Upper lobe of right lung (tissue), 1 donor: ENCODE measurements around the gene SLC35G4. TPM values are rescaled to one million over a fixed set of nuclear protein-coding genes. Genes with fewer than 3 reads are reported as not detected.

ENCODE experiments used
- ATAC-seq: fragments of 200-7000 bp; cut with Tn5 transposase; one replicate; pipeline ENCODE4 v1.9.1; 2020; ENCODE audit warnings: mild to moderate bottlenecking, moderate library complexity
- DNase-seq: peaks from one replicate; pipeline ENCODE4 v3.0.0-alpha.2; 2020
- H3K27ac ChIP-seq: fragments of 200-600 bp; one replicate; pipeline ENCODE4 v1.8.0; 2022
- H3K27me3 ChIP-seq: fragments of 200-600 bp; one replicate; pipeline ENCODE4 v1.8.0; 2022; ENCODE audit warnings: mild to moderate bottlenecking
- H3K36me3 ChIP-seq: fragments of 200-600 bp; one replicate; pipeline ENCODE4 v1.8.0; 2022
- H3K4me1 ChIP-seq: fragments of 200-600 bp; one replicate; pipeline ENCODE4 v1.8.0; 2022
- H3K4me3 ChIP-seq: fragments of 200-600 bp; one replicate; pipeline ENCODE4 v1.8.0; 2022; ENCODE audit warnings: mild to moderate bottlenecking
- H3K9me3 ChIP-seq: fragments of 200-600 bp; one replicate; pipeline ENCODE4 v1.8.0; 2022
- CTCF ChIP-seq: fragments of 200-600 bp; IDR thresholded peaks from one replicate; pipeline ENCODE4 v1.8.0; 2022; ENCODE audit warnings: antibody characterized with exemption
- intact Hi-C: fragments of 100-400 bp; cut with DNase I; formaldehyde crosslinking; loops from one replicate; pipeline ENCODE4 v1.11.0; 2022
- total RNA-seq: library from RNA; stranded (reverse); fragmentation: NEBNext Ultra II Directional; extraction: Animal tissue kit (Norgen Biotek cat#: 25700); gene quantifications from one replicate; pipeline ENCODE4 v1.2.1, GENCODE V29; 2021
- donor health status: DM: no; HTN: yes; CAD: no; lungs with severe emphysema.

SLC35G4 gene
- total RNA-seq, 1 donor from 2014 or later: not detected

- H3K9me3 ChIP-seq: no peaks in the 10 kb centered on the region
- TF ChIP-seq CTCF: no peak
- ATAC-seq (no peak), DNase-seq (no peak)
- H3K27ac ChIP-seq: no peak overlapping the region
- H3K36me3 ChIP-seq: no peaks in the 10 kb centered on the region
- intact Hi-C loops: no loop called here
- no peaks in the 10 kb centered on the region for H3K4me1 ChIP-seq
- H3K27me3 ChIP-seq: peaks cover 6% of the 10 kb centered on the region
- H3K4me3 ChIP-seq: no peak overlapping the region
These were observed 40.4 kb downstream of the SLC35G4 start for GRCh38 chr18:11649839-11650238.

GRCh38 chr18:11651899-11652298 is 42.5 kb downstream of the SLC35G4 start:
- TF ChIP-seq CTCF: no peak
- DNase-seq (no peak), ATAC-seq (no peak)
- Histone ChIP-seq H3K36me3 (no peaks in the 10 kb centered on the region), H3K4me3 (no peak overlapping the region), H3K27me3 (peaks cover 6% of the 10 kb centered on the region), H3K9me3 (no peaks in the 10 kb centered on the region), H3K4me1 (no peaks in the 10 kb centered on the region), H3K27ac (no peak overlapping the region)
- intact Hi-C loops: no loop called here

GRCh38 chr18:11653521-11653920 is 44.1 kb downstream of the SLC35G4 start:
- no peaks in the 10 kb centered on the region for H3K36me3 ChIP-seq
- intact Hi-C loops: no loop called here
- H3K27ac ChIP-seq: no peak overlapping the region
- peaks cover 6% of the 10 kb centered on the region for H3K27me3 ChIP-seq
- H3K9me3 ChIP-seq: no peaks in the 10 kb centered on the region
- no peaks in the 10 kb centered on the region for H3K4me1 ChIP-seq
- TF ChIP-seq CTCF: no peak
- no peak for ATAC-seq
- DNase-seq: no peak
- H3K4me3 ChIP-seq: no peak overlapping the region

- Histone ChIP-seq H3K4me1 (no peaks in the 10 kb centered on the region), H3K4me3 (no peak overlapping the region), H3K27ac (no peak overlapping the region), H3K36me3 (no peaks in the 10 kb centered on the region), H3K27me3 (peaks cover 6% of the 10 kb centered on the region), H3K9me3 (no peaks in the 10 kb centered on the region)
- DNase-seq: peak; percentile 81
- intact Hi-C loops: no loop called here
- TF ChIP-seq CTCF: peak; percentile 77
- ATAC-seq: peak; percentile 80
These were observed 45.6 kb downstream of the SLC35G4 start for GRCh38 chr18:11654736-11655605.

- no peak for DNase-seq
- Histone ChIP-seq H3K27ac (no peak overlapping the region), H3K27me3 (peaks cover 6% of the 10 kb centered on the region), H3K9me3 (no peaks in the 10 kb centered on the region), H3K4me1 (no peaks in the 10 kb centered on the region), H3K4me3 (no peak overlapping the region), H3K36me3 (no peaks in the 10 kb centered on the region)
- TF ChIP-seq CTCF: no peak
- no peak for ATAC-seq
- intact Hi-C loops: no loop called here
These were observed 46.2 kb downstream of the SLC35G4 start for GRCh38 chr18:11655606-11655932.

- intact Hi-C loops: no loop called here
- H3K9me3 ChIP-seq: no peaks in the 10 kb centered on the region
- no peak overlapping the region for H3K4me3 ChIP-seq
- no peak overlapping the region for H3K27ac ChIP-seq
- no peak for ATAC-seq
- no peaks in the 10 kb centered on the region for H3K4me1 ChIP-seq
- DNase-seq: no peak
- no peaks in the 10 kb centered on the region for H3K36me3 ChIP-seq
- TF ChIP-seq CTCF: no peak
- H3K27me3 ChIP-seq: peaks cover 6% of the 10 kb centered on the region
These were observed 47.8 kb downstream of the SLC35G4 start for GRCh38 chr18:11657152-11657551.
